Stimulated activated CD4-positive, alpha-beta T cell treated with anti-CD3 and anti-CD28 coated beads, Interleukin-12 subunit alpha, Interleukin-12 subunit beta, amount 100 ng/mL, for 24 hours (primary cell): Measurements from ENCODE around the gene METTL6.
A peak's percentile ranks its signal among the peaks of the same experiment; 100 is the strongest.
"Not testable (repeated sequence)": the region's sequence is repeated elsewhere in the genome, so short reads cannot be mapped to it uniquely, and the experiment has no call there.

Source experiments
- DNase-seq, 2 experiments: peaks; one replicate each; pipeline ENCODE4 v3.0.0-alpha.2; 2020; ENCODE audit warnings: low read depth in 2 of 2

Gene METTL6

DNA sequence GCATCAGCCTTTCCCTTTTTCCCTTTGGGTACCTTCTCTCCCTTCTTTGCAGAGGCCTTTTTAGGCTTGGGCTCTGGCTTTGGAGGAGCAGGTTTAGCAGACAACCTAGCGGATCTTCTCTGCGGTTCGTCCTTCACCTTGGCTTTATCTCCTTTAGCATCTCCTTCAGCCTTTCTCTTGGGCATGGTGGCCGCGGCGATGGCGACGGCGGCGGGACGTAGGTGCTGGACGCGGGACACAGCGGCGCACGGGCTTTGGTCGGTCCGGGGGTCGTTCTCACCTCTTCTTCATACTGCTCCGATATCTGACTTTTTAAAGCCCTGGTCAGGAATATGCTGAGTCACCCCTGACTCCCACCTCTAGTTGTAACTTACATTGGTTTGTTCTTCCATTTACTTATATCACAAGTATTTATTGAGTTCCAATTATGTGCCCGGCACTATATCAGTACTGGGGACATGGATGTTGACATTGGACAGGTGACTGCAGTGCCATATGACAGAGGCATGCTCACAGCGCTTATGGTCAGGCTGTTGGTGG lies 51.8 kb downstream of the METTL6 start:
- no peak for DNase-seq

DNA sequence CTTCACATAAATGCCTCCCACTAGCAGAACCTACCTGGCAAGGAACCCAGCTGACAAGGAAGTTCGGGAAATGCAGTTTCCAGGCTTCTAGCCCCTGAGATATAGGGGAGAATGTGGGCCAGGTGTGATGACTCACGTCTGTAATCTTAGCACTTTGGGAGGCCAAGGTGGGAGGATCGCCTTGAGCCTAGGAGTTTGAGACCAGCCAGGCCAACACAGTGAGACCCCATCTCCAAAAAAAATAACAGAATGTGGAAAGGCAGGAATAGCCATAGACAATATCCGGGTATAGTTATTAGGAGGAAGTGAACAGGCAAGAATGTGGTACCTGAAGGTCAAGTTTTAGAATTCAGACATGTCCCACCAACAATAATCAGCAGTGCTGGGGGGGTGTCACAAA lies 54.4 kb downstream of the METTL6 start:
- no peak for DNase-seq

DNA sequence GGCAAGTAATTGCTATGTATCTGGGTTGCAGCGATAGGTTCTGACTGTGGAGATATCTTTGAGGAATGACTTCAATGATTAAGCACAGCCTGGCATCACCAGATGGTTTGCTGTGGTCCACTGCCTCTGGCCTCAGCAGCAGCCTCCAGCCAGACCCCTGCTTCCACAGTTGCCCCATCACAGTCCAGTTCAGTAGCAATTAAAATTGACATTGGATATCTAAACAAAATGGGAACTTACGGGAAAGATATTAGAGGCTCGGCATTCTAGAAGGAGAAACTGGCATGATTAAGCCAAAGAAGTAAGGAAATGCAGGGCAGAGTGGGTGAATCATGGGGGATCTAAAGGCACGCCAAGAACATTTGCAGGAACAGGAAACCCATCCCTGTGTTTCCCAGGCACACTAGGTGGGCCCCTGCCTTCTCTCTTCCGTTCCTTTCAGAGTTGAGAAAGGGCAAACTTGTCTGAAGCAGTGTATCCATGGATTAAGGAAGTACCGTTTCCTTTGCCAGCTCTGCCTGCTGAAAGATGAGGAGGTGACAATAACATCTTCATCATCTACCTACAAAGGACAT lies 58.7 kb downstream of the METTL6 start:
- no peak for DNase-seq

DNA sequence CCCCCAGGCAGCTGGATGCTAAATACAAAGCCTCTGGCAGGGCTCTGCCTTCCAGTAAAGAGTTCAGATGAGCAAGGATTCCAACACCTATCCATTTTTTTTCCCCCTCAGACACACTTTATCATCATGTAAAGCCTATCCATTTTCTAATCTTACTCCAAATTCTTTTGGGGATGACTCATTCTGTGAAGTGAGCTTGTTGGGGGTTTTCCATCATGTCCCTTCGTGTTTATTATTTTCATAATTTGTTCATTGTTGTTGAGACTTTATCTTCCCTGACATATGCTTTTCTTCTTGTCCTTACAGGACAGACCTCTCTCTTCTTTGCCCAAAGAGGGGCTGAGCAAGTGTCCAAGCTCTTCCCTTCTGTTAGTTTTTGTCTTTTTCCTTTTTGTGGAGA lies 60.3 kb downstream of the METTL6 start:
- no peak for DNase-seq

DNA sequence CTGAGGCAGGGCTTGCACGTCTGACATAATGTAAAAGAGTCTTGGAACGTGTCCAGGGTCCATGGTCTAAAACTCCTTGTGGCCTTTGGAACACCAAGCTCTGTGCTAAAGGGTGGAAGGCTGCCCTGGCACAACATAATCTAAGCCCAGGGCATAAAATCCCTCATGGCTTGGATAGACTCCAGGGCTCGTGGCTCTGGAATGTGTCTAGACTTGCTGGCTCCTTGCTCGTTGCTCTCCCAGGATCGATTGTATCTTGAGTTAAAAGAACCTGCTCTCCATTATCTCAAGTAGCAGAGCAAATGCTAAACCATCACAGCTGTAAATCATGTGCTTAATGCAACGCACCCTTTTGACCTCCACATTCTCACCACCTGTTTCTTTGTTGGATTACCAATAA lies 63.3 kb downstream of the METTL6 start:
- not testable (repeated sequence) for DNase-seq

DNA sequence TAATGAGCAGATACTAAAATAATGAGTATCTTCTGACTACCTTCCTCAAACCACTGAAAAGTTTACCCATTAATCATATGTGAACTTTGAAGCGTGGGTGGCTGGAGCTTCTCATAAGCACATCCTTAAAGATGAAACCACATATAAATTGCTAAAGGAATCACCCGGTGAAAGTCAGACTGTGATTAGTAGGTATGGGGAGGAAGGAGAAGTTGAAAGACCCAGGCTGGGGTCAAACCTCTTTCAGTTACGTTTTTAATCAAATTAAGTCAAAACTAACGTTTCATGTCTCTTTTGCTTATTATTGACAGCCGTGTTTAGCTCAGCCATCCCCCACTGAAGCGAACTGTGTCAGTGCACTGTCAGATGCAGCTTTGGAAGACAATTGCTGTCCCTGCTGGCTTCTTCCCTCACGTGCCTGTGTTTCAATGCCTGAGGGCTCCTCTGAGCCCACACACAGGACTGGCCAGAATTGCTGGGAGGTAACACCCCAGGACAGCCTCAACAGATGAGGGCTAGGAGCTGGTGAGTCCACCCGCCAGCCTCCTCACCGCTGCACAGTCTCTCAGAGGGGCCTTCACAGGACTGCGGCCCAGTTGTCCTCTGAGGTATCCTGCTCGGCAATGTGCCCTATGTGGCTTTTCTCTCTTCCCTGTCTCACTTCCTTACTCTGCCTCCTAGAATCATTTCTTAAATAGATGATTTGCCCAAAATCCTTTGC lies 65.7 kb downstream of the METTL6 start:
- peak; percentile 51 to 58 for DNase-seq

DNA sequence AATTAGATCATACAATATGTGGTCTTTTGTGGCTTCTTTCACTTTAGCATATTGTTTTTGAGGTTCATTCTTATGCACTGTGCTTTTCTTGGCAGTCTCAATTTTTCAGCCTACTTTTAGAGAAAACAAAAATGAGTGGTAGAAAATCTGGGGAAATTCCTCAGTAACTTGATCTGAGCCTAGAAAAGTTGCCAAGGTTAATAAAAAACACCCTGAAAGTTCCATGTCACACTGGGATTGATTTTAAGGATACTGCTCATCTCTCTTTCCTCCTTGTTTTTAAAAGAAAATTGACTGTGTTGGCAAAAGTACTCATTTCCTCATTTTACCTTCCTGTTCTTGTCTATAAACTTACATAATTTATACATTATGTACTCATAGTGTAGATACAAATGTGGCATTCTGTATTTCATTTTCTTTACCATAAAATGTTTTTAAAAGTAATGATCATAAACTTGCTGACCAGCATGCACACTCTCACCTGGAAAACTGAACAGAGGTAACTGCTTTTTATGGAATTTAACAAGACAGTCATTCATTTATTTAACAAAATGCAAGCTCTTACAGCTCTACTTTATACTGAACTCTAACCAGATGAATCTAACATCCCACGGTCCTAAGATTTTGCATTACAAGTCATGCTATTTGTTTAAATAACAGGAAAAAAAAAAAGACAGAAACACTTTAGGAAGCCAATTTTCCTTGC lies 66.4 kb downstream of the METTL6 start:
- DNase-seq: no peak
